Ishikawa (cell line): ENCODE data around the gene PRR16.

Experiments
- CEBPB ChIP-seq: IDR thresholded peaks from 2 replicates; pipeline ENCODE4 v1.6.1; 2012
- CREB1 ChIP-seq: IDR thresholded peaks from 2 replicates; pipeline ENCODE4 v1.6.1; 2012; ENCODE audit warnings: low read depth
- EGR1 ChIP-seq: IDR thresholded peaks from 2 replicates; pipeline ENCODE4 v1.6.1; 2012
- EP300 ChIP-seq: IDR thresholded peaks from 2 replicates; pipeline ENCODE4 v1.6.1; 2012; ENCODE audit warnings: borderline replicate concordance
- FOXM1 ChIP-seq: IDR thresholded peaks from 2 replicates; pipeline ENCODE4 v1.6.1; 2012; ENCODE audit warnings: low read depth, borderline replicate concordance
- NFIC ChIP-seq: IDR thresholded peaks from 2 replicates; pipeline ENCODE4 v1.6.1; 2012
- RAD21 ChIP-seq: IDR thresholded peaks from 2 replicates; pipeline ENCODE4 v1.6.1; 2012; ENCODE audit warnings: low read depth
- REST ChIP-seq: IDR thresholded peaks from 2 replicates; pipeline ENCODE4 v1.6.1; 2012; ENCODE audit warnings: low read depth, mild to moderate bottlenecking
- TAF1 ChIP-seq: IDR thresholded peaks from 2 replicates; pipeline ENCODE4 v1.6.1; 2012; ENCODE audit warnings: low read depth, mild to moderate bottlenecking
- TCF12 ChIP-seq: IDR thresholded peaks from 2 replicates; pipeline ENCODE4 v1.6.1; 2012; ENCODE audit warnings: low read depth
- TEAD4 ChIP-seq: IDR thresholded peaks from 2 replicates; pipeline ENCODE4 v1.6.1; 2012
- USF1 ChIP-seq: IDR thresholded peaks from 2 replicates; pipeline ENCODE4 v1.6.1; 2012
- YY1 ChIP-seq: IDR thresholded peaks from 2 replicates; pipeline ENCODE4 v1.6.1; 2012; ENCODE audit warnings: low read depth
- ZBTB7A ChIP-seq: IDR thresholded peaks from 2 replicates; pipeline ENCODE4 v1.6.1; 2012; ENCODE audit warnings: low read depth
- TF ChIP-seq, protein P1 (sequence below): IDR thresholded peaks from 2 replicates; pipeline ENCODE4 v1.6.1; 2012

Gene PRR16

GRCh38 chr5:120677481-120677880 is 213.4 kb downstream of the PRR16 start:
- TF ChIP-seq REST (no peak), FOXM1 (no peak), NFIC (no peak), ZBTB7A (no peak), YY1 (no peak), RAD21 (no peak), TCF12 (no peak), EP300 (no peak), TAF1 (no peak), EGR1 (no peak), USF1 (no peak), TEAD4 (no peak)
- TF ChIP-seq, protein P1, sequence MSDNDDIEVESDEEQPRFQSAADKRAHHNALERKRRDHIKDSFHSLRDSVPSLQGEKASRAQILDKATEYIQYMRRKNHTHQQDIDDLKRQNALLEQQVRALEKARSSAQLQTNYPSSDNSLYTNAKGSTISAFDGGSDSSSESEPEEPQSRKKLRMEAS, result no peak

DNA sequence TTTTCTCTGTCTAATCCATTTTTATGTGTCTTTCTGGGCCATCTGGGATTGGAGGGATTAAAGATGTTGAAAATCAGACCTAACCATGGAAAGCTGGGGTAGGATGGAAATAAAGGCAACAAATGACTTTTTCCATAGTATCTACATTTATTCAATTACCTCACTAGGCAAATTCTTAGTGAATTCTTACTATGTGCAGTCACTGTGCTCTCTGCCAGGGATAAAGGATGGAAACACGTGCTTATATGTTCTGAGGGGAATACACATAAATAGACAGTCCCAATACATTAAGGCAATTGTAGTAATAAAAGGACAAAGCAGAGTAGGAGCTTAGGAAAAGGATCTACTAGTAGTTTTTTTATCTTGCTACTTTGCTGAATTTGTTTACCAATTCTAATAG is 214.2 kb downstream of the PRR16 start:
- TF ChIP-seq NFIC (no peak), REST (no peak), EGR1 (no peak), TCF12 (no peak), CREB1 (no peak), USF1 (no peak), TEAD4 (no peak), EP300 (no peak), TAF1 (no peak), RAD21 (no peak), FOXM1 (no peak), ZBTB7A (no peak), YY1 (no peak), CEBPB (no peak)
- TF ChIP-seq, protein P1, result no peak

GRCh38 chr5:120682851-120683250 is 218.8 kb downstream of the PRR16 start:
- TF ChIP-seq USF1 (no peak), RAD21 (no peak), CREB1 (no peak), TEAD4 (no peak), TAF1 (no peak), ZBTB7A (no peak)

DNA sequence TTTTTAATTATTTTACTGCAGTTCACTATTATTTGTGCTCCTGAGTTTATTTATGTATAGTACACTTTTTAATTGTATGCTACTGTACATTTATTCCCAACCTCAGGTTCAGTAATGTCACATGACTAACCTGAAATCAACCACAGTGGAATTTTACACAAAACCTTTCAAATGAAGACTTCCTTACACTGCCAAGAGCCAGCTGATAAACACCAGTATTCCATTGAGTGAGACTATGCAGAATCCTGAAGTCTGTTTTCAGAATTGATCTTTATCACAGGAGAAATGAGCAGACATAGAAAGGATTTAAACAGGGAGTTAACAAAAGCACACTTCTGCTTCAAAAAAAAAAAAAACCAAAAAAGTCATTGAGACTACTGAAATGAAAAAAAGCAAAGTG is 219.5 kb downstream of the PRR16 start:
- TF ChIP-seq EGR1 (no peak), USF1 (no peak), EP300 (no peak)

- no peak for TF ChIP-seq REST
- TF ChIP-seq ZBTB7A, result no peak
Measured at GRCh38 chr5:120684213-120684612, 220.1 kb downstream of the PRR16 start.
